Stimulated activated CD4-positive, alpha-beta T cell treated with anti-CD3 and anti-CD28 coated beads, Interleukin-1b, Interleukin-23, amount 100 ng/mL, for 1 hour (primary cell): ENCODE data around the gene LAMTOR3.

Experiments used
- DNase-seq, 2 donors: peaks; one replicate each; pipeline ENCODE4 v3.0.0-alpha.2; 2020; ENCODE audit warnings: low read depth in 2 of 2

The LAMTOR3 gene

GRCh38 chr4:99894161-99894997 is at the start of gene LAMTOR3:
Gene LAMTOR3 (minus strand): TSS chr4:99894427. CDS start chr4:99893963, 464 bp downstream.
- DNase-seq: peak; percentile 70 to 72

GRCh38 chr4:99938243-99938753 is 44.1 kb upstream of the LAMTOR3 start:
- DNase-seq: no peak

GRCh38 chr4:99934891-99935290 is 40.7 kb upstream of the LAMTOR3 start:
- no peak for DNase-seq

- no peak for DNase-seq
Measured at GRCh38 chr4:99927566-99927965, 33.3 kb upstream of the LAMTOR3 start.

GRCh38 chr4:99921174-99921573 is 26.9 kb upstream of the LAMTOR3 start:
- no peak for DNase-seq

GRCh38 chr4:99918656-99919055 is 24.4 kb upstream of the LAMTOR3 start:
- no peak for DNase-seq

- DNase-seq: no peak
Measured at GRCh38 chr4:99917575-99917974, 23.3 kb upstream of the LAMTOR3 start.

GRCh38 chr4:99915449-99915848 is 21.2 kb upstream of the LAMTOR3 start:
- no peak for DNase-seq

- no peak for DNase-seq
Measured at GRCh38 chr4:99894998-99895397, 771 bp upstream of the LAMTOR3 start.

- DNase-seq: no peak
Measured at GRCh38 chr4:99893839-99894160, 427 bp downstream of the LAMTOR3 start.

- no peak for DNase-seq
Measured at GRCh38 chr4:99893029-99893428, 1.2 kb downstream of the LAMTOR3 start.

- DNase-seq: no peak
Measured at GRCh38 chr4:99891351-99891750, 2.9 kb downstream of the LAMTOR3 start.

GRCh38 chr4:99887837-99888236 is 6.4 kb downstream of the LAMTOR3 start:
- DNase-seq: no peak

- no peak for DNase-seq
Measured at GRCh38 chr4:99886146-99886545, 8.1 kb downstream of the LAMTOR3 start.

GRCh38 chr4:99885687-99886086 is 8.5 kb downstream of the LAMTOR3 start:
- no peak for DNase-seq

GRCh38 chr4:99885063-99885664 is 9.1 kb downstream of the LAMTOR3 start:
- DNase-seq: no peak

- no peak for DNase-seq
Measured at GRCh38 chr4:99879458-99879857, 14.8 kb downstream of the LAMTOR3 start.

- no peak for DNase-seq
Measured at GRCh38 chr4:99878604-99879003, 15.6 kb downstream of the LAMTOR3 start.

GRCh38 chr4:99876946-99877345 is 17.3 kb downstream of the LAMTOR3 start:
- no peak for DNase-seq

GRCh38 chr4:99875071-99875470 is 19.2 kb downstream of the LAMTOR3 start:
- DNase-seq: no peak

- DNase-seq: no peak
Measured at GRCh38 chr4:99872570-99872969, 21.7 kb downstream of the LAMTOR3 start.

- no peak for DNase-seq
Measured at GRCh38 chr4:99868126-99868596, 26.1 kb downstream of the LAMTOR3 start.

GRCh38 chr4:99863804-99864203 is 30.4 kb downstream of the LAMTOR3 start:
- no peak for DNase-seq
